ENCODE data around the gene CMTR2. TPM values are rescaled to one million over a fixed set of nuclear protein-coding genes. Genes with fewer than 3 reads are reported as not detected.

The CMTR2 gene
- total and polyA plus RNA-seq, 2 donors (not counting 1 experiment from before 2014, with no cell fraction given): 10.1 to 41.3 TPM

DNA sequence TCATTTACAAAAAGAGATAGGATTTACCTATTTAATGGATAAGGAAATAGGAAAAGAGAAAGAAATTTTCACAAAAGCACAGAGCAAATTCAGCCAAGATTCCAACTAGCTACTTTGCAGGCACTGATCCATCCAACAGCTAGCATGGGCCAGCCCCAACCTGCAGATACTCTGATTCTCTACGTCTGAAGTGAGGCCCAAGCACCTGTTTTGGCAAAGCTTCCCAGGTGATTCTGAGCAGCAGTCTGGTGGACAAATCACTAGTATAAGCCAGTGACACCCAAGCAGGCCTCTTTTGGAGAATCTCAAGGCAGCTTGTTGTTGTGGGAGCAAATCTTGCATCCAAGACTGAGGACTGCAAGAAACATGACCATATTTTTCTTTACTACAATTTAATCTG is 48.4 kb upstream of the CMTR2 start:
- H3K4me3 Mint-ChIP-seq: no peak overlapping the region
- no peaks in the 10 kb centered on the region for H3K9me3 ChIP-seq (ENCODE audit: control extremely low read depth in 1 of 3, control insufficient read depth in 2 of 3, insufficient read depth in 1 of 3, low read length in 2 of 3)
- H3K27me3 ChIP-seq (replicated peaks in 1 of 4; ENCODE audit: control extremely low read depth in 1 of 4, control insufficient read depth in 3 of 4, insufficient read depth in 4 of 4, low read length in 3 of 4): peaks cover 0 to 15% (median 6%) of the 10 kb centered on the region in 4 experiments
- no peaks in the 10 kb centered on the region for H3K9me3 Mint-ChIP-seq (ENCODE audit: insufficient read depth)
- no peaks in the 10 kb centered on the region for H3K4me1 Mint-ChIP-seq
- no peaks in the 10 kb centered on the region for H3K4me1 ChIP-seq (ENCODE audit: control insufficient read depth in 2 of 2, insufficient read depth in 2 of 2, low read length in 2 of 2)
- ChIA-PET CTCF (no interaction called here), POLR2A (no interaction called here)
- no peaks in the 10 kb centered on the region for H3K79me2 ChIP-seq (ENCODE audit: control insufficient read depth, insufficient read depth, low read length)
- no peak overlapping the region for H3K27ac Mint-ChIP-seq
- no peaks in the 10 kb centered on the region for H3K36me3 ChIP-seq (replicated peaks in 1 of 2; ENCODE audit: control extremely low read depth in 1 of 2, control insufficient read depth in 1 of 2, extremely low read depth in 1 of 2, insufficient read depth in 2 of 2, low read length in 1 of 2)
- ATAC-seq (ENCODE audit: low read depth): no peak
- 76% methylated on average over 1 of the region's 1 CpG for WGBS (ENCODE audit: insufficient coverage)
- no peak for TF ChIP-seq EZH2 (IDR thresholded peaks at IDR 0.05; ENCODE audit: borderline replicate concordance, insufficient read depth, low read depth, low read length, poor library complexity, severe bottlenecking)
- TF ChIP-seq, protein P1, sequence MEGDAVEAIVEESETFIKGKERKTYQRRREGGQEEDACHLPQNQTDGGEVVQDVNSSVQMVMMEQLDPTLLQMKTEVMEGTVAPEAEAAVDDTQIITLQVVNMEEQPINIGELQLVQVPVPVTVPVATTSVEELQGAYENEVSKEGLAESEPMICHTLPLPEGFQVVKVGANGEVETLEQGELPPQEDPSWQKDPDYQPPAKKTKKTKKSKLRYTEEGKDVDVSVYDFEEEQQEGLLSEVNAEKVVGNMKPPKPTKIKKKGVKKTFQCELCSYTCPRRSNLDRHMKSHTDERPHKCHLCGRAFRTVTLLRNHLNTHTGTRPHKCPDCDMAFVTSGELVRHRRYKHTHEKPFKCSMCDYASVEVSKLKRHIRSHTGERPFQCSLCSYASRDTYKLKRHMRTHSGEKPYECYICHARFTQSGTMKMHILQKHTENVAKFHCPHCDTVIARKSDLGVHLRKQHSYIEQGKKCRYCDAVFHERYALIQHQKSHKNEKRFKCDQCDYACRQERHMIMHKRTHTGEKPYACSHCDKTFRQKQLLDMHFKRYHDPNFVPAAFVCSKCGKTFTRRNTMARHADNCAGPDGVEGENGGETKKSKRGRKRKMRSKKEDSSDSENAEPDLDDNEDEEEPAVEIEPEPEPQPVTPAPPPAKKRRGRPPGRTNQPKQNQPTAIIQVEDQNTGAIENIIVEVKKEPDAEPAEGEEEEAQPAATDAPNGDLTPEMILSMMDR (IDR thresholded peaks at IDR 0.05): no peak
- H3K4me3 ChIP-seq (ENCODE audit: control extremely low read depth in 1 of 5, extremely low read depth in 1 of 5, insufficient read depth in 1 of 5, low read depth in 2 of 5, low read length in 4 of 5): no peak overlapping the region
- H3K27me3 Mint-ChIP-seq: peaks cover 6% of the 10 kb centered on the region
- intact Hi-C loops (cut with micrococcal nuclease): no loop called here
- no peak overlapping the region for H3K27ac ChIP-seq (ENCODE audit: low read length in 2 of 2)
- no peaks in the 10 kb centered on the region for H4K20me1 ChIP-seq (ENCODE audit: control insufficient read depth, insufficient read depth, low read length, poor library complexity, severe bottlenecking)
- no peak overlapping the region for H3K9ac ChIP-seq (ENCODE audit: low read length)
- DNase-seq: no peak
- no peak overlapping the region for H3K4me2 ChIP-seq (replicated peaks; ENCODE audit: low read depth, low read length, poor library complexity, severe bottlenecking)
- H2AFZ ChIP-seq (ENCODE audit: insufficient read depth, low read depth, low read length, poor library complexity, severe bottlenecking): no peak overlapping the region

DNA sequence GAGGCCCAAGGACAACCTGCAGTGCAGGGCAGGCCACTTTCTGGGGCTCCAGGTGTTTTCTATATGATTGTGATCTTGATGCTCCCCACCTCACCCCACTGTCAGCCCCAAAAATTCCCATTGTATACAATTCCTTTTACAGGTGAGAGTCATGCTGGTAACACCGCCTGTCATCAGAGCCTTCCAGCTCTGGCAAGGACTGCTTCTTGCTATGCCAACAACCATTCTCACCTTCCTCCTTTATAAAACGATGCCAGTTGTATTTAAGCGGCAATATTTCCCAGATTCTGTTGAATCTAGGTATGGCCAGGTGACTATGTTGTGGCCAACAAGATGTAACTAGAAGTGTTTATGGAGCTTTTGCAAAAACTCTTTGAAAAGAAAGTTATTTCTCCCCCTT is 38.9 kb upstream of the CMTR2 start:
- H3K79me2 ChIP-seq (ENCODE audit: control insufficient read depth, insufficient read depth, low read length): no peaks in the 10 kb centered on the region
- no peak overlapping the region for H2AFZ ChIP-seq (ENCODE audit: insufficient read depth, low read depth, low read length, poor library complexity, severe bottlenecking)
- no peaks in the 10 kb centered on the region for H4K20me1 ChIP-seq (ENCODE audit: control insufficient read depth, insufficient read depth, low read length, poor library complexity, severe bottlenecking)
- no peak overlapping the region for H3K4me2 ChIP-seq (replicated peaks; ENCODE audit: low read depth, low read length, poor library complexity, severe bottlenecking)
- H3K4me3 Mint-ChIP-seq: no peak overlapping the region
- peaks cover 8% of the 10 kb centered on the region for H3K27me3 Mint-ChIP-seq
- TF ChIP-seq EZH2 (IDR thresholded peaks at IDR 0.05; ENCODE audit: borderline replicate concordance, insufficient read depth, low read depth, low read length, poor library complexity, severe bottlenecking): no peak
- TF ChIP-seq, protein P1 (IDR thresholded peaks at IDR 0.05): no peak
- CTCF ChIA-PET: no interaction called here
- no peaks in the 10 kb centered on the region for H3K4me1 ChIP-seq (ENCODE audit: control insufficient read depth in 2 of 2, insufficient read depth in 2 of 2, low read length in 2 of 2)
- DNase-seq (no peak), ATAC-seq (ENCODE audit: low read depth) (no peak)
- H3K9me3 ChIP-seq (ENCODE audit: control extremely low read depth in 1 of 3, control insufficient read depth in 2 of 3, insufficient read depth in 1 of 3, low read length in 2 of 3): no peaks in the 10 kb centered on the region
- no peak overlapping the region for H3K4me3 ChIP-seq (ENCODE audit: control extremely low read depth in 1 of 5, extremely low read depth in 1 of 5, insufficient read depth in 1 of 5, low read depth in 2 of 5, low read length in 4 of 5)
- H3K27ac Mint-ChIP-seq: no peak overlapping the region
- no peaks in the 10 kb centered on the region for H3K36me3 ChIP-seq (replicated peaks in 1 of 2; ENCODE audit: control extremely low read depth in 1 of 2, control insufficient read depth in 1 of 2, extremely low read depth in 1 of 2, insufficient read depth in 2 of 2, low read length in 1 of 2)
- H3K27me3 ChIP-seq (replicated peaks in 1 of 4; ENCODE audit: control extremely low read depth in 1 of 4, control insufficient read depth in 3 of 4, insufficient read depth in 4 of 4, low read length in 3 of 4): peaks cover 0 to 8% (median 2%) of the 10 kb centered on the region in 4 experiments
- H3K9me3 Mint-ChIP-seq (ENCODE audit: insufficient read depth): peaks cover 2% of the 10 kb centered on the region
- no peak overlapping the region for H3K9ac ChIP-seq (ENCODE audit: low read length)
- WGBS (ENCODE audit: insufficient coverage): no CpG with 5 or more reads among the region's 3 CpGs
- H3K27ac ChIP-seq (ENCODE audit: low read length in 2 of 2): no peak overlapping the region
- POLR2A ChIA-PET: no interaction called here
- intact Hi-C loops (cut with micrococcal nuclease): no loop called here
- H3K4me1 Mint-ChIP-seq: no peaks in the 10 kb centered on the region

Measured in B cell (primary cell).